Stimulated activated naive CD8-positive, alpha-beta T cell treated with anti-CD3 and anti-CD28 coated beads, Interleukin-15, Interleukin-2, amounts not matched to agents 100 U/mL and 50 U/mL, for 24 hours (primary cell): ENCODE results near the gene ALOXE3.

Experiments used
- ATAC-seq: fragments of 150-1000 bp; cut with Tn5 transposase; one replicate; pipeline ENCODE4 v1.10.0; 2021
- DNase-seq: peaks from one replicate; pipeline ENCODE4 v3.0.0; 2021

ALOXE3 gene

DNA sequence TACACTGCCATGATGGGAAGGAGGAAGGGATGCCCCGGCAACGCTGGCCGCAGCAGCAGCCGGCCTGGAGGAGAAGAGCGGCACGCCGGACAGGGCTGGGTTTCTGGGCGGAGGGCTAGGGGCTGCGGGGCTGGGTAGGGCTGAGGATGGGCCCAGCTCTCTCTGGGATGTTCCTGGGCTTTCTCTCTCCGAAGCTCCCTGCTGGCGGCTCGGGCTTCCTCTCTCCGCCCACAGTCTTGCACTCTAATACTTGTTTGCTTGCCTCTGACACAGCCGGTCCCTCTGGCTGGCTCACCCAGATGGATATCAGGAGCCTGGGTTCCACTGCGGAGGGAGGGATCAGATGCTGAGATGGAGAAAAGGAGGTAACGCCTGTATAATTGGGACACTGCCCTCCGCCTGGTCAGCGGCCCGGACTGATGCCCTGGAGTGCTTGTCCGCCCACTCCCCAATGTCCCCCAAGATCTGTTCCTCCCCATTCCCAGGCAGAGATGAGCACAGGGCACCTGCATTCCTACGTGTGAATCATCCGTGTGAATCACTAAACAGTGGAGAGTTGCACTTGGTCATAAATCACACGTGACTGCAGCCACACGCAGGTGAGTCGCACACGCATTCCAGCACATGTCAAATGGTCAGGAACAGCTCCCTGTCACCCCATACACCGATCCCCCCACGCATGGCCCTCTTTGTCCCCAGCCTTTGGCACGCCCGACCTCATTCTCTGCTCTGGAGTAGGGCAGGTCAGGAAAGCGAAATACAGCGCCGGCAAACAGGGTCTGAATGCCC lies at the start of gene ALOXE3:
Gene ALOXE3, minus strand, starts transcription at position 535 of the 789 bp plus-strand sequence. Its CDS starts 524 bp downstream, at position 11.
- DNase-seq (no peak), ATAC-seq (no peak)

DNA sequence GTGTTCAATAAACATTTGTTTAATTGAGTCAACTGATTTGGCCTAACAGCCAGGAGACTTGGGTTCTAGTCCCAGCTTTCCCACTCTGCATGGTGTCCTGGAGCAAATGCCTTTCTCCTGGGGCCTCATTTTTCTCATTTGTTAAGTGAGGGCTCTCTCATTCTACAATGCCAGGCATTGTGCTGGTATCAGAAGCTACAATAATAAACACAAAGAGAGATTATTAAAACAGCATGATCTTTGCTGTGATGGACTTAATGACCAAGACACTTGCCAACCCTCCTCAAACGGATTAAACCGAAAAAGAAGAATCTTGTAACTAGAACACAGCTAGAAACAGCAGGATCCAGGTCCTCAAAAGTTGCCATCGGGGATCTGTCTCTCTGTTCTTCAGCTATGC lies 49.2 kb upstream of the ALOXE3 start:
- ATAC-seq (no peak), DNase-seq (no peak)

DNA sequence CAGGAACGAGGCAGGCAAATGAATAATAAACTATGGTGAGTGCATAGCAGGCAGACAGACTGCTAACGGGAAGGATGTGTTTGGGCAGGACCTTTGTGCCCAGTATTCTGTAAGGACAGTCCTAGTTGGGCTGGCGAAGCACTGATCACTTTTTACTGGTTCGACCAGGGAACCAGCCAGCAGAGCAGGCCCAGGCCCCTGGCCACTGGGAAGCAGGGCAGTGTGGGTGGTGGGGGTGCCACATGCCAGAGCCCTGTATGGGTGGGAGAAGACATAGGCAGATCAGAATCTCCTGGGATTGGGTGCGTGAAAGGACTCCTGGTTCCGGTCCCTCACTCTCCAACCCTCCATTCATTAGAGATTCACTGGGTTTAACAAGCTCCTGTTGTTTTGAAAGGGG lies 48.4 kb upstream of the ALOXE3 start:
- no peak for DNase-seq
- ATAC-seq, result no peak

DNA sequence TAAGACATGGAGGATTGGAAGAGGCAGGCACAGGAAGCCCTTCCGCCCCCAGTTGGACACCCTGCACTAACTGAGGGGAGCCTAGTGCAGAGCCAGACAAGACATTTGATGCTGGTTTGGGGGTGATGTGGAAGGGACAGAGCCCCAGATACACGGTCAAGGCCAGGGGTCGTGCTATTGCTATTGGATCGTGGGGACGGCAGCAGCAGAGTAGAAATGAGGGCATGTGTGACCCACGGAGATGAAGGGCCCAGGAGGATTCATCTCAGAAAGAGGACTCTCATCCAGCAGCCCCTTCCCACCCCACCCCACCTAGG lies 46.5 kb upstream of the ALOXE3 start:
- no peak for DNase-seq
- ATAC-seq, result no peak

DNA sequence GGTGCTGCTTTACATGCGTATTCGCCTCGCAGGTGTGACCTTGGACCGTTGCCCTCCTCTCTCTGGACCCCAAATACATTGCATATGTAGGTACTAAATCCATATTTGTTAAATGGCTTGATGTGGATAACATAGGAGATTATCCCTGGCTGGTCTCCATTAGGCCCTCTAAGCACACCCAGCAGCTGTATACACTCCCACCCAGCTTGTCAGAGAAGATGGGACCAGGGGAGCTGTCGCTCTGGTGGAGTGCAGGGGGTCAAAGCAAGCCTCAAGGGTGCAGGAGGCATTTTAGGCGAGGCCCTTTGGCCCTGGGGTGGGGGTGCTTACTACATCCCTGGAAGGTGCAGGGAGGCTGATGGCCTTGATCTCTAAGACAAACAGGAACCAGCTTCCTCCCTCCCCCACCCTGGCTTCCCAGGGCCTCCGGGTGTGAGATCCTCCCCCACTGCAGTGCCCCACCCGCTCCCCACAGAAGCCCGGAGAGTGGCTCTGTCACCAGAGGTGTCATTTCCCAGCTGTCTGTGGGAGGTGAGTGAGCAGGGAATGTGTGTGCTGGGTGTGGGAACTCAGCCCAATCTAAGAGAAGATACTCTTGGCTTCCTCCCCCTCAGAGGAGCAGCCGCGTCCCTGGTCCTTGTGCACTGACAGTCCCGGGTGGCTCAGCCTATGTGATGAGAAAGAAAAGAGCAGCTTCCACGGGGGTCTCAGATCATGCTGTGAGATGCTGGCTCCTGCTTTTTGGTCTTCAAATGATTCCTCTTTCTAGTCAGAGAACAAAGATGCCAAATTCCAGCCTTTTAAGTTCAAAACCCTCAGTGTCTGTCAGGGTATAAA lies 45.9 kb upstream of the ALOXE3 start:
- DNase-seq (peak; percentile 85), ATAC-seq (peak; percentile 70)

DNA sequence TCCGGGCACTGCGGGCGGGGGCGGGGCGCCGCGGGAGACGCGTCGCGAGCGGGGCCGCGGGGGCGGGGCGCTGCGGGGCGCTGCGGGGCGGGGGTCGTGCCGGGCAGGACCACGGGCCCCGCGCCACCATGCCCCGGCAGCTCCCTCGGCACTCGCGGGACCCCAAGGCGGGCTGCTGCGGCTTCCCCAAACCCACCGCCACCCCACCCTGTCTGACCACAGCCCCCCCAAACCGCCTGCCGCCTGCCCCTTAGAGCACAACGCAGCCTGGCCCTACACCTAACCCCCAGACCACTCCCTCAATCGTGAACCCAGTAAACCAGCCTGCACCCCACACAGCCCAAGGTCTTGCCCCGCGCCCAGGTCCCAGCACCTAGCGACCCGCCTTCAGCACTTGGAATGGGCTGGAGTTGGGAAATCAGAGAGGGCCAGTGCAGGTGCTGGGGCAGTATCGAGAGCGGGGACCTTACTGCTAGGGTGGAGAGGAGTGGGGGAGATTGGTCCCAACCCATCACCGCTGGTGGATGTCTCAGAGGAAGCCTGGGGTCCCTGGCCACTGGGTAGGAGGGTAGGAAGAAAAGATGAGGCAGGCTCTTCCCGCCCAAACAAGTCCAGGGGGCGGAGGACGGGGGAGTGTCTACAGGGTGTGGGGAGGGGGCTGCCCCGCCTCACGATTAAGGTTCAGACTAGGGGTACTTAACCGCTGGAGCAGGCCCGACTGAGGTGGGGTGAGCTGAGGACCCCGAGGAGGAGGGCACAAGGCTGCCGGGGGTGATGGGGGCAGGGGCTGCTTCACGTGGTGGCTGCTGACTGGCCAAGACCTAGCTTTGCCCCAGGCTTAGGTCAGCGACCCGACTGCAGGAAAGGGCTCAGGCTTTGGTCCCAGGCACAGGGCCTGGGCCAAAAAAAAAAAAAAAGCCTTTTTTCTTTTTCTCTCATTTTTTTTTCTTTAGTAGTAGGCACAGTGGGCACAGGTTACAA lies 45.0 kb upstream of the ALOXE3 start:
- peak; percentile 52 for DNase-seq
- no peak for ATAC-seq

DNA sequence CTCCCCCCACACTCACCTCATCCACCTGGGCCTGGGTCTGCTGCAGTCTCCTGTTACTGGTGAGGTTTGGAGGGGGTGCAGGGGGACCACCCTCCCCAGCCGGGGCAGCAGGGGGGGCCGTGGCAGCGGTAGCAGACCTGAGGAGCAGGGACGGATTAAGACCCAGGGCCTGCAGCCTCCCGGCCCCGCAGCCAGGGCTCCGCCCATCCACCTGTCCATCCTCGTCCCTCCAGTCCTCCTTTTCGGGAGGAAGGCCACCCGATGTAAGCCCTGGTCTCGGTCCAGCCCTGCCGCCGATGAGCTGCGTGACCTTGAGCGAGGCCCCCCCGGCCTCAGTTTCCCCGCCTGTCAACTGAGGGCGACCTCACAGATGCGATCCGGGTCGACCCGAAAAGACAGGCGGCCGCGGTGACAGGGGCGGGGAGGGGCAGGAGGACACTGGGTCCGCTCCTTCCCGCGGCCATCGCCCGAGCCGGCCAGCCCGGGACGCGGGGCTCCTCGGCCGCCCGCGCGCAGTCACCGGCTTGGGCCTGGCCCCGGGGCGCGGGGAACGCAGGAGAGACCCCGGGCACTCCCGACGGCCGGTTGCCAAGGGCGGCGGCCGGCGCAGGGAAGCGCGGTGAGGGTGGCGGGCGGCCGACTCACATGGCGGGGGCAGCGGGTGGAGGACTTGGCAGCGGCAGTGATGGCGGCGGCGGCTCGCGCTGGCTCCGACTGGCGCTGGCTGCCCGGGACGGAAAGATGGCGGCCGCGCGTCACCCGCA lies 44.1 kb upstream of the ALOXE3 start, which contains the start of gene VAMP2:
Gene VAMP2, minus strand, starts transcription at position 716 of the 764 bp plus-strand sequence. Its CDS starts 69 bp downstream, at position 647.
- DNase-seq (peak; percentile 87), ATAC-seq (peak; percentile 38)

DNA sequence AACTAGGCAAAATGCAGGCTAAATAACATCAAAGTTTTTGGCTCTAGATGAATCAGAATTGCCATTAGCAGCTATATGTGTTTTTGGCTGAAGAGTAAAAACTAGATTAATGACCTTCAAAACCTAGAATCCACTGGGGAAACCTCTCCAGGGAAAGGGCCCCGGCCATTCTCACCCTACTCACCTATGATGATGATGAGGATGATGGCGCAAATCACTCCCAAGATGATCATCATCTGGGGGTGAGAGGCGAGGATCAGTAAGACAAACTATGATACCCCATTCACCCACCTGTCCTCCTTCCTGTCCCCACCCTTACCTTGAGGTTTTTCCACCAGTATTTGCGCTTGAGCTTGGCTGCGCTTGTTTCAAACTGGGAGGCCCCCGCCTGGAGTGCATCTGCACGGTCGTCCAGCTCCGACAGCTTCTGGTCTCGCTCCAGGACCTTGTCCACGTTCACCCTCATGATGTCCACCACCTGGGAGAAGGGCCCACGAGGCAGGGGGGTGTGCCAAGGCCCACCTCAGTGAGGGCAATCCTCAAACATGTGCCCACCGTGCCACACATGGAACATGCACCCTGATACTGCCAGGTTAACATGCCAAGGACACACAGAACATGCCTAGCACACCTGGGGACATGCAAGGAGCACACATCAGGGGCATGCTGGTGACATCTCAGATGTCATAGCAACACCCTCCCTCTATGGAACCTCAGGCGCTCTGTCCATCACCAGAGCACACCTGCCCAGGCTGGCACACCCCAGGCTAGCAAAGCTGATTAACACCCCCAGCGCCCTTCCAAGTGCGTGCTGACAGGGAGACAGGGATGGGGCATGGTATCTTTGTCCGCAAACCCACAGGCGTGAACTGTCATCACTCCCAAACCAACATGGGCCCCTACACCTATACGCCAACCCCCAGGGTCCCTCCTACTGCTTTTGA lies 43.2 kb upstream of the ALOXE3 start:
- DNase-seq (no peak), ATAC-seq (no peak)

DNA sequence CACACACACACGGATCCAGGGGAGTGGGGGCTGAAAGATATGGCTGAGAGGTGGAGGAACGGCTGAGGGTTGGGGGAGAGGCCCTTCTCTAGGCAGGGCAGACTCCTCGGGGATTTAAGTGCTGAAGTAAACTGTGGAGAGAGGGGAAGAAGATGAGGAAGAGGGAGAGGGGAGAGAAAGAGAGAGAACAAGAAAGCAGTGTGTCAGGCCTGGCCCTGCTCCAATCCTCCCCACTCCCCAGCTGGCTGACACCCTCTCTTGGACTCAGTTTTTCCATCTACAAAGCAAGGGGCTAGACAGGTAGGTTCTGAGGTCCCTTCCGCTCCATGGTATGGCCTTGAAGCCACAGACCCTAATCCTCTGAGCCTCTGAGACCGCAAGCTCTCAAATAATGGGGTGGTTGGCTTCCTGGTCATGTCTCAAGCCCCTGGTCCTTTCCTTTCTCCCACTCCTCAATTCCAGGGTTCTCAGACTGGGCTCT lies 42.5 kb upstream of the ALOXE3 start:
- DNase-seq, result peak; percentile 46
- ATAC-seq, result no peak

DNA sequence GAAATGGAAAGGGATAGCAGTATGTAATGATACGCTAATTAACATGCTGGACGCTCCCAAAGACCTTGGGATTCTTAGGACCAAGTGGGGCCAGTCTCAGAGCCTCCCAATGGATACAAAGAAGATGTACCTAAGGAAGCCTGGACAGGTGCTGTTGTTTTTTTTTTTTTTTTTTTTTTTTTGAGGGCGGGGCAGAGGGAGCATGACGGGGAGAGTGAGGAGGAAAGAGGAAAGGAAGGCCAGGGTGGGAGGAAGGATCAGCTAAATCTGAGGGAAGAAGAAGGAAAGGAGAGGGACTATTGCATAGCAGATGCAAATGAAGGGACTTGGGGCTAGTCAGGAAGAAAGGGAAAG lies 41.9 kb upstream of the ALOXE3 start:
- no peak for ATAC-seq
- DNase-seq, result no peak

DNA sequence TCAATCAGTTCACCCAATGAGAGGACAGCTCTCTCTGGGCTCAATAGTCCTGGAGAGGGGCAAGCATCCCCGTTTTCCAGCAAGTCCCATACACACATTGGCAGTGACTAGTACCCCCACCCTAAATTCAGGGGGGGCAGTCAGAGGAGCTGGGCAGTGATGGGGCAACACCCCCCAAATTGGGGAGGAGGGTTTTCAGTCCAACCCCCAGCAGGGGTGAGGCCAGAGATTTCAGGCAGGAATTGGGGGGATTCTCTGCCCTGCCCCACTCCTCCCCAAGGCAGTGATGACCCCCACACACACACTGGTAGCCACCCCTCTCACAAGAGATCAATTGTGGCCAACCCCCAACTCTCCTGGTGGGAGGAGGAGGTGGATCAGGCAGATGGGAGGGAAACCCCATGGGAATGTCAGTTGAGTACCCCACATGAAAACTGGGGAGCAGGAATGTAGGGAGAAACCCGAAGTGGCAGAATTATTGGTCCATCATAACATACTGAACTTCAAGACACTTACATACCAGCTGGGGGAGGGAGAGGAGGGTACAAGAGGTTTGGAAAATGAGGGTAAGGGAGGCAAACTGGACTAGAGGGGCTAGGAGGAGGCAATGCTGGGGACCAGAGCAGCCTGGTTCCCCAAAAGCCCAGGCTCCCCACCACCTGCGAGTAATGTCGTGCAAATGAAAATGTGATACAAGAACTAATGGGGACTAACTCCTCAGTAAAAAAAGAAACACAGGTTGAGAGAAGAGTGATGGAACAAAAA lies 41.3 kb upstream of the ALOXE3 start:
- ATAC-seq (no peak), DNase-seq (no peak)

DNA sequence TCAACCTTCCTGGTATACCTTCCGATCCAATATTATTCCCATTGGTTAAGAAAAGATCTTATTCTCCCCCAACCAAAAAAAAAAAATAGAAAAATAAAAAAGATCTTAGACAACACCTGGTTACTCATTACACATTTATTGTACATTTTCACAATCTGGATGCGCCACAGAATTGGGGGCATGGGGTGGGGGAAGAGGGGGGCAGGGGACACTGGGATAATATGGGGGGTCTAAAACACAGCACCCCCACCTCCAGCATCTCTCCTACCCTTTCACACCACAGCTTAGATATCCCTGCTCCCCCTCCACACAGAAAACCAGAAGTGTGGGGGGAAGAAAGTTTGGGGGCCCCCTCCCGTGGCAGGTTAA lies 40.7 kb upstream of the ALOXE3 start:
- DNase-seq (no peak), ATAC-seq (no peak)

DNA sequence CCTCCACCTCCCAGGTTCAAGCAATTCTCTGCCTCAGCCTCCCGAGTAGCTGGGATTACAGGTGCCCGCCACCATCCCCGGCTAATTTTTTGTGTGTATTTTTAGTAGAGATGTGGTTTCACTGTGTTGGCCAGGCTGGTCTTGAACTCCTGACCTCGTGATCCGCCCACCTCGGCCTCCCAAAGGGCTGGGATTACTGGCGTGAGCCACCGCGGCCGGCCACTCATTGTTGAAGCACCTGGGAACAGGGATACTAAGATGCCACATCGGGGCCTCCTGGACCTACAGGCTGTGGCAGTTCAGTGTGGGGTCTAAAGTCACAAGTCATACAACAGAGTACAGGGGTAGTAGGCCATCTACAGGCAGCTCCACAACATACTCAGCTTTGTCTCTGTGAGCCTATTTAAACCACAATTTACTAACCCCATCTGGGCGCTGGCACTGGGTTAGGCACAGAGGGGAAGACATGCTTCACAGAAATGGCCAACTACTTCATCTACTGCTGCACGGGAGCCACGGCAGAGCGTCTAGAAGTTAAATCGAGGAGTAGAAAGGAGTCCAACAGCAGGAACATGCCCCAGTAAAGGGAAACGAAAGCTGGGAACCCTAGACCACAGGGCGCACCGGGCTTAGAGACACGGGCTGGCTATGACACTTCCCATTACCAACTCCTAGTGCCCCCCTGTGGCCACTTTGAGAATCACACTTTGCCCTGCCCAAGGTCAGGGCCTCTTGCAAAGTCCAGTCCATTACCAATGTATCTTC lies 40.1 kb upstream of the ALOXE3 start:
- peak; percentile 95 for DNase-seq
- peak; percentile 11 for ATAC-seq

DNA sequence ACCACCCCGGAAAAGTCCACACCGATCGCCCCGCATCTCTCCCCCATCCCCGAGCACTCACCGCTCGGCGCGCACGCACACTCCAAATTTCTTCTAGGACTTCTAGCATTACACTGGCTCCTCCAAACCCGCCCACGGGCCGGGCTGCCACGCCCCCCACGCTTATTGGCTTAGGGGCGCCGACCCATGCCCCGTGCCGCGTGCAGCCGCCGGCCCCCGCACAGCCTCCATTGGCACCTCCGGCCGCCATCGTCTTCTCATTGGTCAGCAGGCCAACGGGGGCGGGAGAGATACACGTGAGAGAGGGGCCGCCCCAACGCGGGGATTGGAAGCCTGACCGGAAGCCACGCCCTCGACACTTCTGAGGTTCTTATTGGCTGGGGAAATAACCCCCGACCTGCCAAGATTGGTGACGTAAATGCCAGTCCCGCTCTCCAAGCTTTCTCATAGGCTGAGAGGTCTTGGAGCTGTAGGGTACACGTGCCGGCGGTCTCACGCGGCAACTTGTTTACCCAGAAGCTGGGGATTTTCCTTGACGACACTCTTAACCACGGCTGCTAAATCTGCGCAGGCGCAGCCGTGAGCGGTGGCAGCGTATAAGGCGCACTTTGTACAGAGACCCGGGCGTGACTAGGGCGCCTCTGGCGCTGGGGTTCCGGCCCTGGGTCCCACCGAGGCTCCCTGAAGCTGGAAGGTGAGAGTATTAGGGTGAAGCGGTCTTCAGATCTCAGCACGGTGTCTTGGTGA lies 38.1 kb upstream of the ALOXE3 start:
- DNase-seq, result peak; percentile 100
- ATAC-seq, result peak; percentile 74

DNA sequence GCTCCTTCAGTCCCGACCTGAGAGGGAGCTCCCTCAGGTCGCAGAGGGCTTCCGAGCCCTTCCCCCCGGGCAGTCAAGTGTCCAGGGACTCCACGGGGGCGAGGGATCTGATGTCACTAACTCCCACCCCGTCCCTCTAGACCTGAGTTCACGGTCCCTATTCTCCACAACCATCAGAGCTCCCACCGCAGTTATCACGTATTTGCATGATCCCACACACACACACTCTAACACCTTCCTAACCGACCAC lies 37.6 kb upstream of the ALOXE3 start:
- ATAC-seq (no peak), DNase-seq (no peak)

DNA sequence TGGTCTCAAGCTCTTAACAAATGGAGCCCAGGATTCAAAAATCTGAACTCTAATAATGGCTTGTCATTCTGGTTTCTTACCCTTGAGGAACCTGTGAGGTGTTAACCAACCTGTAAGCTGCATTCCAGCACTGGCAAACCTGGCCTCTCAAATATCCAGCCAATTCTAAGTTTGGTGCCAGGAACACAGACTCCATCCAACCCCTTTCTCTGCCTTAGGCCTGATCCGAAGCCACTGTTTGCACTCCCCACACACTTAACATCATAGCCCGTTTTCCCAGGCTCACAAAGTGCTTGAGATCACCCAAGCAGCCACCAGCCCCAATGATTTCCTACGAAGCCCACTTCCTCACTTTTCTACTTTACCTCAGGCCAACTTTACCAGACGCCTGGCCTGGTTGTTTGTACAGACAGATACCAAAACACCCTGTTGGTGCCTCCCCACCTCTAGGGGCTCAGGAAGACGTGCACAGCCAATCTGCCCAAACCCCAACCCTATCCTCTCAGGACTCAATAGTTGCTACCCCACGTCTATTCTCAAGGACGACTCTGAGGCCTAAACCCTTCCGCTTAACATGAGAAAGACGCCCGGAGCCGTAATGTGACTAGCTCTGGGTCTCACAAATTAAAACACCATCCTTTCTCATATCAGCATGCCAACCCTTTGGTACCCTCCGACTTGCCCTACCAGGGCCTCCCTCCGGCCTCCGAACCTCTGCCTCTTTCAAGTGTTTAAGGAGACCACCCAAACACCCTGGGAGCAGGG lies 37.1 kb upstream of the ALOXE3 start:
- DNase-seq, result no peak
- ATAC-seq, result no peak

DNA sequence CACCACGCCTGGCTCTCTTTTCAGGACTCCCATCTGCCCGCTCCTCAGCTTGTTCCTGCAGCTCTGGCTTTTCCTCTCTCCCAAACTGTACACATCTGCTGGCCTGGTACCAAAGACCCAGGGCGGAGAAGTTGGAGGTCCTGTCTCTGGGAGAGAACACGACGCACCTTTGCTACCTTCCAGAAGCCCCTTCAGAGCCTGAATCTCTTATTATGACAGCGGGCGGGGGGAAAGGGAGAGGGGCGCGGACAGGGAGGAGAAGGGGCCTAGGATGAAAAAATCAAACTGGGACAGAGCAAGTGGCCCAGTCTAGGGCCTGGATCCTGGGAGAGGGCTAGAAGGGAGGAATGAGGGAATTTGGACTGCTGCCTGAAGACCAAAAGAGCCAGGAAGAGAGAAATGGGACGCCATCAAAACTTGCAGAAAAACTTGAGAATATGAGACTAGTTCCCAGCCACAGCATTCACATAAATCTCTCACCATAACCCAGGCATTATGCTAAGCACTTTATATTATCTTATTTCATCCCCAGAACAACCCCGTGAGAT lies 36.4 kb upstream of the ALOXE3 start:
- ATAC-seq (no peak), DNase-seq (no peak)
